ENCODE measurements around the gene KLF3. TPM values are rescaled to one million over a fixed set of nuclear protein-coding genes. Genes with fewer than 3 reads are reported as not detected.
A peak's percentile ranks its signal among the peaks of the same experiment; 100 is the strongest.

Gene KLF3
- polyA plus RNA-seq, 5 donors = 36.7 to 55.5 (median 45.9) TPM

DNA sequence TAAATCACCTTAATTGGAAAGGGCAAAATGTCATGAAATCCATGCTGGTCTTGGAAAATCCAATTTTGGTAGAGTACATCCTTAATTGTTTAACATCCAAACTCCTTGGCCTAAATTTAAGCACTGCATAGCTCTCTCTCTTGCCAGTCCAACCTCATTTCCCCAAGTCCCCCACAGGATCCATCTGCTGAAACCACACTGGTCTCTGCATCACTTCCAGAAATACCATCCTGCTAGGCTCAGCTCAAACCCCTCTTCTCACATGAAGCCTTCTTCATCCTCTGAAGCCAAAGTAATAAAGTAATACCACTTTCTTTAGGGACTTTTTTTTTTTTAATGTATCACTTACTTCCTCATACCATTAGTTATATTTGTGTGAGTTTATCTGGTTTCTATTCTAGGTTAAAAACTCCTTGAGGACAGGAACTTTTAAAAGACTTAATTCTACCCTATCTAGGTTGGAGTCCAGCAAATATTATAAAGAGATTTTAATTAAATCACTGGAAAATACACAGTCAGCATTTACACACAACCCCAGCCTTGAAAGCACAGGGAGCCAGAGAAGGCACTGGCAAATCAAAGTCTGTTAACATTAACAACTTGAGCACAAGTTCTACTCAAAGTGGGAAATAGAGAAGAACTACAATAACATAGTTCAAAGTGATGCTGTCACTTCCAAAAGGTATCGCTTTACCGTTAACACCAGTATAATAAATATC is 16.7 kb upstream of the KLF3 start:
- no peak for DNase-seq

DNA sequence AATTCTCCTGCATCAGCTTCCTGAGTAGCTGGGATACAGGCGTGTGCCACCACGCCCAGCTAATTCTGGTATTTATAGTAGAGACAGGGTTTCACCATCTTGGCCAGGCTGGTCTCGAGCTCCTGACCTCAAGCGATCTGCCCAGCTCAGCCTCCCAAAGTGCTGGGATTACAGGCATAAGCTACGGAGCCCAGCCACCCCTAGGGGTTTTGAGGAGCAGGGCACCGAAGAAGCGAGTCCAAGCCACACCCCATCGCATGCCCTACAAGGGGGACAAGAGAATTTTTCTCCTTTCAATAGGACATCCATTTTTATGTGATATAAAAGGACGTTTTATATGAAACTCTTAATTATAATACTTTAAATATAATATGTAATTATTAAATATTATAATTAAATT is 13.9 kb upstream of the KLF3 start:
- no peak for DNase-seq

DNA sequence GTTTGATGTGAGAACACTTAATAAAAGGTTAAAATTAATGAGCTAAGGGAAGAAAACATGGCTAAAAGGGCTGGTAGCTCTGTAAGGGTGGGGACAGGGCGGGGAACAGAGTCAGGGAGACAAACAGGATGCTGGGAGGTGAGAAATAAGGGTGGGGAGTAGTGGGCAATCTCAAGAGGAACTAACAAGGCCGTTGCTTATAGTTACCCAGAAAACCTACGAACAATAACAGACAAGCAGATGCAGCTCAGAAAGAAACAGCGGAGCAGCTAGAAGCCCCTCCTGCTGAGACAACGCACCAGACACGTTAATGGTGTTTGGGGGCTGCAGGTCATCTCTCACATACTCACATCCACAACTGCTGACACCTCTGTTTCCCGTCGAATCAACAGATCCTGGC is 9.7 kb upstream of the KLF3 start:
- no peak for DNase-seq

DNA sequence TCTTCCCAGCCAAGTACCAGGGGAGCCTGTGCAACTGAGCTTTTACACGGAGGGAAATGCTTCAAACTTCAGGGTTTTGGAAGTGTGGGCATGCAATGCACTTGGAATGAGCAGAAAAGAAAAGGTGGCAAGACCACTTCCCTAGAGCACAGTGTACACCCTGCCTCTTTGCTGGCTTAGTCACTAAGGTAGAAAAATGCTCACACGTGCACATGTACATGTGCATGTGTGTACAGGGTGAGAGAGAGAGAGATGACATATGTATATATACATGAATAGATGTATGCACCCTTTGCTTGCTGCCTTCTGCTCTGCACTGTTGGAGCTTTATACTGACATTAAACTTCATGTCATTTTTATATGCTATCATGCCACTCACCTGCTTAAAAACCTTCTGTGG is 7.9 kb upstream of the KLF3 start:
- DNase-seq = no peak

DNA sequence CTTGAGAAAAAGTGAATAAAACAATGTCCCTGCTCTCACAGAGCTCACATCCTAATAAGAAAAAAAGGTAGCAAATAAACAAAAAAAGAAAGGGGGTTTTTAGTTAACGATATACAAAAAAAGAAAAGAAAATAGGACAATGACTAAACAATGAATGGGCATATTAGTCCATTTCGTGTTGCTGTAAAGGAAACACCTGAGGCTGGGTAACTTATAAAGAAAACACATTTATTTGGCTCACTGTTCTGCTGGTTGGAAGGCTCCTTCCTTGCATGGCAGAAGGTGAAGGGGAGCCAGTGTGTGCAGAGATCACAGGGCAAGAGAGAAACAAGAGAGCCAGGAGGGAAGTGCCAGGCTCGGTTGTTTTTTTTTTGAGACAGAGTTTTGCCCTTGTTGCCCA is 4.7 kb upstream of the KLF3 start:
- DNase-seq = no peak

DNA sequence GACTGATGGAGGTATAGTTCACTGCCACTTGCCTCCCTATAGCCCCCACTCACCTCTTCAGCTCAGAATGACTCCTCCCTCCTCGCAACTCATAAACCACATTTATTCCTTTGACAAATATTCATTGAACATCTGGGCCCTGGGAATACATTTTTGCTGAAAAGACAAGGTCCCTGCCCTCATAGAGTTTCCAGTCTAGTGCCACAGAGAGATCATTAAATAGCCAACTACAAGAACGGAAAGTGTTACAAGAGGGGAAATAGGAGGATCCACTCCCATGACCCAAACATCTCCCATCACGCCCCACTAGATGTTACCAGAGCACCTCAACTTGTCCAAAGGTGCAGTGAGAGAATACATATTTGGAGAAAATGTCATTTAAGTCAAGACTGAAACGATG is 3.2 kb upstream of the KLF3 start:
- no peak for DNase-seq

DNA sequence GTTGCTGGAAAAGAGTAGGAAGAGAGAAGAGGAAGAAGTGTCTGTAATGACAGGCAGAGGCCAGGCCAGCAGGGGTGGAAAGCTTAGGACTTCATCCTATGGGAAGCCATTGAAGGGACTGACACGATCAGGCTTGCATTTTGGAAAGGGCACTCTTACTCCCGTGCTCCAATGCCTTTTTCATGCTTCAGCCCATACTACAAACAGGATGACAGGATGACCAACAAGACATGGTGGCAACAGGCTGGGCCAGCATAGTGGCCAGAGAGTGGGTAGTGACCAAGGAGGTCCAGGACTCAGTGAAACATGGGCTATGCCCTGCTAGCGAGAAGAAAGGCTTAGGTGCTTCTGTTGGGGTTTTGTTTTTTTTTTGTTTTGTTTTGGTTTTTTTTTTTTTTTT is 2.6 kb upstream of the KLF3 start:
- no peak for DNase-seq

DNA sequence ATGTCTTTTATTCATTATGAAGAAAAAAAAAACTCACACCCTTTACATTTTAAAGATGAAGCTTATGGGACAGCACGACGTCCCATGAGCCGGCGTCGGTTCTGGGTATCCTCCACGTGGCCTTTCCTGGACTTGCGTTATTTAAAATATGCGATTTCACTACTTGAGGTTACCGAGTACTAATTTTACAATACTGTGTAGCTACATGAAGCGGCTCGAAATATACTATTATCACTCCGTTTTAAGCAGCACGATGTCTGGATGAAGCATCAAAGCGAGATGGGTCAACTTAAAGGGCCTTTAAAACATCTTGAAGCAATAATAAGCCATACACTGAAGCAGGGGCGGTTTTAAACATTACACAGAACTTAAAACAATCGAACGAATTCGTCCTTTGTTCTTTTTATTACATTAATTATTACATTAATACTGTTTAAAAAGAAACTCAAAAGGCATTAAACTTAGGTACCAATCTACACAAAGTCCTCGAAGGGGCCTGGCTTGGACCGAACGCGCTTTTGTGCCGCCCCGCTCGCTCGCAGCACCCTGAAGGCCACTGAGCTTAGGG is 1.4 kb upstream of the KLF3 start:
- DNase-seq = no peak

DNA sequence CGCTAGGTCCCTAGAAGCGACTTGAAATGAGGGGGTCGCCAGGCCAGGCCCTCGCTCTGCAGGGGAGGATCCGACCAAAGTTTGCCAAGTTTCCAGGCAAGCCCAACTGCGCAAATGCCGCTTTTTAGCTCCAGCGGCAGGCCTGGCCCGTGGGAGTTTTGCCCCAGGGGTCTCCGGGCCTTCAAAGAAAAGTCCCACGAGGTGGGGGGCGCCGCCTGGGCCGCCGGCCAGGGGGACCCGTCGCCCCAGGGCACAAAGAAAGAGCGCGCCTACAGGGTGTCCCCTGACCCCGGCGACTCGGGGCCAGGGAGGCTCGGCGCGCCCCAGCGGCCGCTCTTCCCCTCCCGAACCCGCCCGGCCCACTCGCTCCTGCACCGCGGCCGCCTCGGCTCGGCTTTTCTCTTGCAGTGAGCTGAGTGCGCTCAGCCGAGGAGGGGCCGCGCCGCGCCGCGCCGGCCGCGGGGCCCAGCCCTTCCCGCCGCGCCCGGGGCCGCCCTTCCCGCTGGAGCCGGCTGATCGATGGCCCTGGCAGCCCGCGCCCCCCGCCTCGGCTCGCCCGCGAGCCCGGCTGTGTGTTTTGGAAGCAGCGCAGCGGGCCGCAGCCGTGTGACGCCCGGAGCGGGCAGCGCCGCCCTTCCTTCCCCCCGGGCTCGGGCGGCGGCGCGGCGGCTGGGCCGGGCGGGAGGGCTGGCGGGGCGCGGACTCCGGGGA is 754 bp upstream of the KLF3 start:
- peak; percentile 67 to 74 for DNase-seq

DNA sequence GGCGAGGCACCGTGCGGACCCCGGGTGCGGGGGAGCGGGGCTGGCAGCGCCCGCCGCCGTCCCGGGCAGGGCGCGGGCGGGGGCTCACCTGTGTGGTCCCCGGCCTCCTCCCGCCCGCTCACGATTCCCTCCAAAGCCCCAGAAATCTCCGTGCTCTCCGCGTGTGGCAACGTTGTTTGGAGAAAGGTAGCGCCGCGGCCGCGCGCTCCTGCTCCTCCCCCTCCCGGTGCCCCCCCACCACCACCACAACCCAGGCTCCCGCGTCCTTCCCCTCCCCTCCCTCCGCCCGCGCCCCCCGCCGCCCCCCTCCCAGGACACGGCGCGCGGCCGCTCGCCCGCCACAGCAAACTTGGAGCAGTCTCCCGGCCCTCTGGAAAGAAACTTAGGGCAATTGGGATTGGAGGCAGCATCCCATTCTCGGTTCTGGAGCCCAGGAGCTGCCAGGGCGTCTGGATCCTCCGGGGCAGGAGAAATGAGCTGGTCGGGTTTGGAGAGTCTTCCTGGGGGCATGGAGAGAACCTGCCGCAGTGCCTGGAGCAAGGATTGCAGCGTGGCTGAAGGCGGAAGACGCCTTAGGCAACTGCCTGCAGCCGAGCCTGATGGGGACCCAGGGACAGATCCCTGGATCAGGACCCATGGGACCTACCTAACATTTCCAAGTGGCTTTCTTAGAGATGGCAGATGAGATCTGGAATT is 855 bp downstream of the KLF3 start:
- DNase-seq = peak; percentile 63 to 68

DNA sequence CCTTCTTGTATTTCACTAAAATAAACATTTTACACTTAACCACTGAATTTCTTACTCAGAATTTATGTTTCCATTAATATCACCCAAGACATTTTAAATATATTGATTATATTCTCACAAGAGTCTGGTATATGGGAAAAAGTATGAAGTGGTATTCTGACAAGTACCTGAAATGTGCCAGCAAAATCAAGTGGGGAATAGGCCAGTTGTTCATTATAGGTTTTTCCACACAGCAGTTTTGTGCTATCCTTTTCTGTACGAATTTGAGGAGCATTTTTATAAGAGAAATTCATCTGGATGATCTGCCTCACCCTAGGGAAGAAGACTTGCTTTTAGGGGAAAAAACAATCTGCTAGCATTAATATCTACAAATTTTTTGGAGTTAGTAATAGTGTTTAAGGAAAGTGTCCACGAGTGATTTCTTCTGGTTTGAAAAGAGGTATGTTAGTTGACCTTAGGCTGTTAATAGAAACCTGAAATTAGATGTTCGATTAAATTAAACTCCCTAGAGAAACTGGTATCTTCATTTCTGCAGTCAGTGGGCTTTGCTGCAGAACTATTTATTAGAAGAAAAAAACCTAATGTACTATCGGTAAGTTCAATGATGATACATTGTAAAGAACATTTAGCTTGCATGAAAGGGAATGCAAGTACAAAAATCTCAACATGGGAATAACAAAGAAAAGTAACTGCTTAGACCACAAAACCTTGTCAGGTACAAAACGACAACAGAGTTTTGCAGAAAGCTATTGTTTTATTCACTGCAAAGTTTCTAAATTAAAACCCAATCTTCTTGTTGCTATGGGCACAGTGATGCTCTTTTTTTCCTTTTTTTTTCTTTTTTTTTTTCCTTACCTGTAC is 1.8 kb downstream of the KLF3 start:
- no peak for DNase-seq

DNA sequence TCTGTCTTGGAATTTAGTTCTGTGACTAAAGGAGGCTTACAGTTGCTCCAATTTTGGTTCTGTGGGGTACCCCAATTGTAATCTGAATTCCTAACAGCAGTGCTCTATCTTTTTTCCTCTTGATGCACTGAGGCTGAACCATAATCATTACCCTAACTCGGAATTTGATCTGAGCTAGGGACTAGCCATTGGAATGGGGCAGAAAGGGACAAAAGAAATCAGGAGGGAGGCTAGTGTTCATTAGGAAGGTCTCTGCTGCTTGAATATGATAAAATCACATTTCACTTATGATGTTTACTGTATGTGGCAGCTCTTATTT is 2.7 kb downstream of the KLF3 start:
- no peak for DNase-seq

DNA sequence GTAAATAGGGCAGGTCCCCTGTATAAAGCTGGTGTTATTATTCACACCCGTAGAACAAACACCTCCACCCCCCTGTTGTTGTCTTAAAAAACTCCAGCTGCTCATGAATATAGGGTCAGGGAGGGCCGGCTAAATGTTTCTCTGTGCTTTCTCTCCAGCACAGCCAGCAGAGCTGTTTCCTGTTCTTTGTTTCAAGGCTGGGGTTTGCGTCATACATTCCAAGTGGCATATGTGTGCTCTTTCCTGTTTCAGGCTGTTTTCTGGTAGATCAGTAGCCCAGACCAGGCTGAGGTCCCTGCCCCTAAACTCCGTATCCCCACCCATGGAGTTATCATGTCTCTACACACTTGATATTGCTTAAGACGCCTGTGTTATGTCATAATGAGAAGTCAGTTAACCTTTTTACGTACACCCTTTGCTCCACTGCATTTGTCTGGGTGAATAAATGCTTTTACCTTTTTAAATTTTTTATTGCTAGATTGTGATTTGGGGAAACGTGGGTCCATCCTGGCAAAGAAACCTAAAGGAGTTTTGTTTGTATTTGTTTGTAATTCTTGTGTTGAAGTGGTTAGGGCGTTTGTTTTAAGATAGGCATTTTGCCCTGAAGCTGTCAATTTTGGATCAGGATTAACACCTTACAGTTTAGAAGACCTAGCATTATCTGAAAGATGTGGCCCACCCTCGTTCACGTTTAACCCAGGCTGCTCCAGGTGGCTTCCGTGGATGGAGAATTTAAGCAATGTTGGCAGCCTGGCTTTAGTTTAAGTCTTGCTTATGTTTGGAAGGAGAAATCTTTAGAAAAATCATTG is 3.3 kb downstream of the KLF3 start:
- peak; percentile 87 to 92 for DNase-seq

DNA sequence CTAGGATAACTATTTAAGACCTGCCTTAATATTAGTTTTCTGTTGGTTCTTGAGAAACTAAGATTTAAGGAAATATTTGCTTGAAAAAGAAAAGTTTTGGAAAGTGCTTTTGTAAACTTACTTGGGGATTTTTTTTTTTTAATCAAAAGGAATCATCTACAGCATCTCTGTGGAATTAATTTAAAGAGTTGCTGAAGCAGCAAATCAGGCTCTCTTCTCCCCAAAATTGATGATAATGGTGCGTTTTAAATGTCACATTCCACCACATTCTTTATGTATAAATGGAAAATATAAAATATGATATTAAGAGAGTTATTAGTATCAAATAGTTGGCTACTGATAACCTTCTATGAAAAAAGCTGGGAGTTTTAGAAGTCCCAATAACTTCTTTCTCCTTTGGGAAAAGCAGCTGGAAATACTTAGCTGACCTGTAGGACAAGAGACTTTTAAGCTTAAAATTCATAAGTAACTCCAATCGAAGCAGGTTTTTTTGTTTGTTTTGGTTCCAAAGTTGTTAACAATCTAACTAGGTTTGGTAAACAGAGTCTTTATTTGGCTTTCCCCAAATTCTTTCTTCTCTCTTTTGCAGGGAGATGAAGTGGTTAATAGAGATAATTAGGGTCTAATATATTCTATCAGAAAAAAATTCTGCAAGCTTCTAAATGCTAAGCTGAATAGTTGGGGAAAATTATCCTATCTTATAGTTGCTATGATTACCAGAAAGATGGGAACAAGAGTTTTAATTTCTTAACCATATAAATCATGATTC is 4.4 kb downstream of the KLF3 start:
- no peak for DNase-seq

DNA sequence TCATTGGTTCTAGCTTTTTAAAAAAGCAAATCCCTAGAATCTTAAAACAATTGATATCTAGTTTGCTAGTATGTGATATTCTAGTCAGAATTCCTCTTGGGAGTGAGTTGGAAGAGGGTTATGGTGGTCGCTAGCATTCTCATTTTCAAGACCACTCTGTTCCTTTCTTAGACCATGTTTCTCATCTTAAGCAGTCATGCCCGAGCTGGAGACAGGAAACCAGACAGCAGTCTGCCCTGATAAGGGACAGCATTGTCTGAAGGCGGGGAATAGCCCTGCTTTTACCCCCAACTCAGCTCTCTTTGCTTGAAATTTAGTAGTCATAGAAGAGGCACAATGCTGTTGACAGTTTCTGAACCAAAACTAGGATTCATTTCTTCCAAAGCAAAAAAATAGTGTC is 5.2 kb downstream of the KLF3 start:
- no peak for DNase-seq

DNA sequence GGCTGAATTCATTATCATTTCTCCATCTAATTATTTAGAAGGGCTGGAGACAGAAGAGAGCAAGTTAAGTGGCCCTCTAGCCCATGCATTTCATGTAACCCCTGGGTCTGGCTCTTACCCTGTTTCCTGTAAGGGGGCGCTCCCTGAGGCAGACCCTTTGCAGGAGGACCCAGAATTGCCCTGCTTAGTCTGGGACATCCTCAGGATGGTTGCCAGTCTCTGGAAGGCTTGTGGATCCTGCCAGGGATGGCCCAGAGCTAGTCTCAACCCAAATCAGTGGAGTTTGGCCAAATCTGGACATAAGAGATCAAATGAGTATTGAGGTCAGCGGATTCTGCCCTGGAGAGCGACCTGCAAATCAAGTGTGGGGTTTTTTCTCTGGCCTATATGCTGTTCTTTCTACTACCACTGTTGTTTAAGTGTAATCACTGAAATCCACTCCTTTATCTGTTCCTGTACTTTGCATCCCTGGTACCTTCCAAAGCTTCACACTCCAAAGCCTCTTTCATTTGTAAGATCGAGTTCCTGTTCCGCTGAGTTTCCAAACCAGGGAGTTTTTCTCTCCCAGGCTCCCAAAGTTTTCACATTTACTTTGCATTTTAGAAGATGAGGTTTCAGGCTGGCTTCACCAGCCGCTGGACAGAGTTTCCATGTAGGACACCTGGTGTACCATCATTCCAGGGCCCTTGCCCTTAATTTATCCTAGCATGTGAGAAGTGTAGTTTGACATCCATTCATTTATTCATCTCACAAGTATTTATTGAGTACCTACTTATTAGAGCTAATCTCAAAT is 6.3 kb downstream of the KLF3 start:
- no peak for DNase-seq

DNA sequence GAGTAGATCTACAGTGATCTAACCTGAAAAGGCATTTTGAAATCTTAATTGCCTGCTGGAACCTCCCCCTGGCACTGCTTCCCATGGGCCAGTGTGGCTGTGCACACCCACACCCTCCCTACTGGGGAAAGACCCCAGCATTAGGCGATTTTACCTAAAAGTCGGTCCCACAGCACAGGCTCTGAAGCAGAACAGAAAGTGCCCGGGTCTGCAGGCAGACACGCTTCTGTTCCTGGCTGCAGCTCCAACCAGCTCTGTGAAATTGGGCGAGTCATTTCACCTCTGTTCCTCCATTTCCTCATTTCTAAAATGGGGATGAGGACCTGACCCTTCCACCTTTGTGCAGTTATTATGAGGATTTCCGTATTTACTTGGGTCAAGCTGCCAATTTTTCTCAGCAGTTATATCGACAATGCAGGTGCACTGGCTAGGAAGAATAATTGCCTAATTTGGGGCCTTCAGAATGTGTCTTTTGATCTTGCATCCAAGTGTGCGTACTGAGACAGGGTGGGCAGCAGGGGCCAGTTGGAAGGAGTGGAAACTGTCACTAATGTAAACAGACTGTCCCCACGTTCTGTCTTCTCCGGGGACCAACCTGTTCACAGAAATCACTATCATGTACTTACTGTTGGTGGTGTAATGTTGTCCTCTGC is 7.1 kb downstream of the KLF3 start:
- no peak for DNase-seq

DNA sequence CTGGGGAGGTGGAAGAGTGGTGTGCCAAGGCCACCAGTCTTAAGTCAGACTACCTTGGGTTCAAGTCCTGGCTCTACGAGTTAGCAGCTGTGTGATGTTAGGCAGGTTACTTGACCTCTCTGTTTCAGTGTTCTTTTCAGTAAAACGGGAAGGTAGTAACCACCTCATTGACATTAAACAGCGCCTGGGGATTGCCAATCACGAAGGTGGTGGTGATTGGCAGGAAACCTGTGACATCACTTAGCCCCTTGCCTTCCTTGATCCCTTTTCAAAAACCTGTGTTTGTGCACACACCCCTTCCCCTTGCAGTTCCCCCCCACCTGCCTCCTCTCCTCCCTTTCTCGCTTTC is 7.6 kb downstream of the KLF3 start:
- no peak for DNase-seq

DNA sequence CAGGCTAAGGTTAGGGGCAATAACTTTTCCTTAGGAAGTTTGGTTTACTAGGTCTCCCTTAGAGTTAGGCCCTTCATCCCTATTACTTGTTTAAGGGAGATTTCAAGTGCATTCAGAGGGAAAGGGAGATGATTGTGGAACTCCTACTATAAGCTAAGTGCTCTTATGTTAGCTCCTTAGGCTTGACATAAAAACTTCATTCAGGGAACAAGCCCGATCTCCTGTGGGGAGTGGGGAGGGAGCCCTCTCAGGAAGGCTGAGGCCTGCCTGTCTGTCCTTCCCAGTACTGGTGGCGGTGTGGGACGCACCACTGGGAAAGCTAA is 8.0 kb downstream of the KLF3 start:
- DNase-seq = no peak
